Measurements from ENCODE around the gene TIMM44. TPM values are rescaled to one million over a fixed set of nuclear protein-coding genes. Genes with fewer than 3 reads are reported as not detected.

The TIMM44 gene
- total and polyA plus RNA-seq, 2 donors from 2014 or later: 46.7 to 57.8 TPM

DNA sequence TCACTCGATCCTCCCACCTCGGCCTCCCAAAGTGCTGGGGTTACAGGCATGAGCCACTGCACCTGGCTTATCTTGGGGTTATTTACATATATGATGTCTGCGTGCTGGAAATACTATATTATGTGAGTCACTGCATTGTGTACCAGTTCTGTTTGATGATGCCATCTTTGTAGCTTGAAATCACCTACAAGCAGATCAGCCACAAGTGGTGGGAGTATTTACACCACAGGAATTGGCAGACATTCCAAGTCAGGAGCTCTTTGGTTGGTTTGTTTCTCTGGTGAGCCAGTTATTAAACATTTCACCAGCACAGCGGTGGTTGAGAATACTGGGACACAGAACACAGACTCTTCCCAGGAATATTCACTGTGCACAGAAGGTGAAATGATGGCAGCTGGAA lies 4.5 kb upstream of the TIMM44 start:
- intact Hi-C loops (cut with DNase I): no loop called here
- H3K9ac ChIP-seq (ENCODE audit: low read length in 3 of 3): no peak overlapping the region
- H3K4me3 ChIP-seq (ENCODE audit: low read length in 3 of 3): no peak overlapping the region
- FAIRE-seq: no peak
- no peaks in the 10 kb centered on the region for H3K27me3 ChIP-seq (ENCODE audit: control insufficient read depth, insufficient read depth, low read length)
- peaks cover 0 to 5% (median 0%) of the 10 kb centered on the region in 3 donors for H3K4me1 ChIP-seq (ENCODE audit: control insufficient read depth in 2 of 3, insufficient read depth in 2 of 3, low read depth in 1 of 3, low read length in 3 of 3)
- no peaks in the 10 kb centered on the region for H3K36me3 ChIP-seq (ENCODE audit: control insufficient read depth in 2 of 3, insufficient read depth in 3 of 3, low read length in 3 of 3)
- H3K27ac ChIP-seq (ENCODE audit: low read depth in 2 of 2, low read length in 2 of 2): no peak overlapping the region
- no peak for DNase-seq
- TF ChIP-seq, protein P1, sequence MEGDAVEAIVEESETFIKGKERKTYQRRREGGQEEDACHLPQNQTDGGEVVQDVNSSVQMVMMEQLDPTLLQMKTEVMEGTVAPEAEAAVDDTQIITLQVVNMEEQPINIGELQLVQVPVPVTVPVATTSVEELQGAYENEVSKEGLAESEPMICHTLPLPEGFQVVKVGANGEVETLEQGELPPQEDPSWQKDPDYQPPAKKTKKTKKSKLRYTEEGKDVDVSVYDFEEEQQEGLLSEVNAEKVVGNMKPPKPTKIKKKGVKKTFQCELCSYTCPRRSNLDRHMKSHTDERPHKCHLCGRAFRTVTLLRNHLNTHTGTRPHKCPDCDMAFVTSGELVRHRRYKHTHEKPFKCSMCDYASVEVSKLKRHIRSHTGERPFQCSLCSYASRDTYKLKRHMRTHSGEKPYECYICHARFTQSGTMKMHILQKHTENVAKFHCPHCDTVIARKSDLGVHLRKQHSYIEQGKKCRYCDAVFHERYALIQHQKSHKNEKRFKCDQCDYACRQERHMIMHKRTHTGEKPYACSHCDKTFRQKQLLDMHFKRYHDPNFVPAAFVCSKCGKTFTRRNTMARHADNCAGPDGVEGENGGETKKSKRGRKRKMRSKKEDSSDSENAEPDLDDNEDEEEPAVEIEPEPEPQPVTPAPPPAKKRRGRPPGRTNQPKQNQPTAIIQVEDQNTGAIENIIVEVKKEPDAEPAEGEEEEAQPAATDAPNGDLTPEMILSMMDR (IDR thresholded peaks at IDR 0.05; ENCODE audit: borderline replicate concordance, extremely low read depth, insufficient read depth): no peak
- H3K9me3 ChIP-seq (ENCODE audit: control insufficient read depth in 2 of 3, insufficient read depth in 1 of 3, low read length in 3 of 3): no peaks in the 10 kb centered on the region

DNA sequence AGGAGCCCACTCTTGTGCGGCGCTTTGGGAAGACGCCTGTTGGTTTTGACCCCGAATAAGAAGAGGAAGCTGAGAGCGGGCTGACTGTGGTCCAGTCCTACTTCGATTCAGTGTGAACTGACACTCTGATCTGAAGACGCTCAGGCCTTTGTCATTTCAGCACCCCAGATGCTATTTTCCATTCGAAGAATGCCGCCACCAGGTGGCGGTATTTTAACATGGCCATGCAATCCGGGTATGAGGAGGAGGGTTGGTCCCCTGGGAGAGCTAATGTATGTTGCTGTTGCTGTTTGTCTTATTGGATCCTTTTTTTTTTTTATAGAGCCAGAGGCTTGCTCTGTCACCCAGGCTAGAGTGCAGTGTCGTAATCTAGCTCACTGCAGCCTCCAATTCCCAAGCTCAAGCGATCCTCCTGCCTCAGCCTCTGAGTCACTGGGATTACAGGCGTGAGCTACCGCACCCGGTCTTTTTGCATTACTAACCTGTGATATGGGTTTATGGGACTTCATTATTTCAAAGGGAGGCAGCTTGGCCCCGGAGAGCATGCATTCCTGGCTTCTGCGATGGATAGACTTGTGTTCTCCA lies 803 bp upstream of the TIMM44 start:
- no peak for FAIRE-seq
- H3K36me3 ChIP-seq (ENCODE audit: control insufficient read depth in 2 of 3, insufficient read depth in 3 of 3, low read length in 3 of 3): peaks cover 0 to 7% (median 3%) of the 10 kb centered on the region in 3 donors
- H3K4me3 ChIP-seq (ENCODE audit: low read length in 3 of 3): peak overlapping the region; percentile 70 to 84 (median 76)
- peak; percentile 86 to 97 (median 93) for DNase-seq
- H3K4me1 ChIP-seq (ENCODE audit: control insufficient read depth in 2 of 3, insufficient read depth in 2 of 3, low read depth in 1 of 3, low read length in 3 of 3): peaks cover 0 to 13% (median 5%) of the 10 kb centered on the region in 3 donors
- H3K27ac ChIP-seq (ENCODE audit: low read depth in 2 of 2, low read length in 2 of 2): peak overlapping the region; percentile 82 to 99
- intact Hi-C loops (cut with DNase I): no loop called here
- H3K9ac ChIP-seq (ENCODE audit: low read length in 3 of 3): peak overlapping the region; percentile 0 to 73 (median 38)
- H3K27me3 ChIP-seq (ENCODE audit: control insufficient read depth, insufficient read depth, low read length): no peaks in the 10 kb centered on the region
- TF ChIP-seq, protein P1 (IDR thresholded peaks at IDR 0.05; ENCODE audit: borderline replicate concordance, extremely low read depth, insufficient read depth): peak; percentile 84
- H3K9me3 ChIP-seq (ENCODE audit: control insufficient read depth in 2 of 3, insufficient read depth in 1 of 3, low read length in 3 of 3): no peaks in the 10 kb centered on the region

DNA sequence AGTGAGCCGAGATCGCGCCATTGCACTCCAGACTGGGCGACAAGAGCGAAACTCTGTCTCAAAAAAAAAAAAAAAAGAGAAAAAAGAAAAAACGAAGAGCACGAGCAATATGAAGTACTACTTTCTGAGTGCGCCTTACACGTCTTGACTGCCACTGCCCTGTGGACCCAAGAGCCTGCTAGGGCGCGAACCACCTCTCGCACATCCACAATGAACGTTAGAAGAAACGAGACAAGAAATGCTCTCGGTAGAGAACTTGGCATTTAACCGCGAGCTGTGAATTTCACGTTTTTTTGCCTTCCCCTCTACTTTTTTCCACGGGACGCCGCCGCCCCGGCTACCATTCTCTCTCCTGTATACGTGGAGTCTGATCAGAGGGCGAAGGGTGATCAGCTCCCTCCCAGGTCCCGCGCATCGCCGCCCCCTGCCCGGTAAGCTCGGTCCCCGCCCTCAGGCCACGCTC lies 454 bp downstream of the TIMM44 start:
- DNase-seq: peak in 1 of 5 donors; percentile 35
- Histone ChIP-seq H3K36me3 (ENCODE audit: control insufficient read depth in 2 of 3, insufficient read depth in 3 of 3, low read length in 3 of 3) (peaks cover 0 to 7% (median 3%) of the 10 kb centered on the region in 3 donors), H3K4me3 (ENCODE audit: low read length in 3 of 3) (peak overlapping the region; percentile 70 to 88 (median 84)), H3K27ac (ENCODE audit: low read depth in 2 of 2, low read length in 2 of 2) (peak overlapping the region; percentile 98 to 99), H3K4me1 (ENCODE audit: control insufficient read depth in 2 of 3, insufficient read depth in 2 of 3, low read depth in 1 of 3, low read length in 3 of 3) (peaks cover 0 to 13% (median 5%) of the 10 kb centered on the region in 3 donors), H3K9ac (ENCODE audit: low read length in 3 of 3) (peak overlapping the region; percentile 74 to 99 (median 99)), H3K27me3 (ENCODE audit: control insufficient read depth, insufficient read depth, low read length) (no peaks in the 10 kb centered on the region), H3K9me3 (ENCODE audit: control insufficient read depth in 2 of 3, insufficient read depth in 1 of 3, low read length in 3 of 3) (no peaks in the 10 kb centered on the region)
- no peak for FAIRE-seq
- intact Hi-C loops (cut with DNase I): no loop called here
- TF ChIP-seq, protein P1 (IDR thresholded peaks at IDR 0.05; ENCODE audit: borderline replicate concordance, extremely low read depth, insufficient read depth): no peak

Data from kidney (tissue), 14 donors.